HG02610 (cell line): ENCODE results near the gene CCDC30.
"Not testable (repeated sequence)": the region's sequence is repeated elsewhere in the genome, so short reads cannot be mapped to it uniquely, and the experiment has no call there.

Experiments
- ATAC-seq: cut with Tn5 transposase; IDR thresholded peaks from one replicate; pipeline ENCODE4 v1.9.1; 2021; ENCODE audit warnings: mild to moderate bottlenecking, moderate library complexity; ENCODE audit not compliant: unreplicated experiment

The CCDC30 gene

GRCh38 chr1:42450061-42450460 lies 13.0 kb upstream of the CCDC30 start:
- ATAC-seq, result no peak

- ATAC-seq, result no peak
These were observed 9.7 kb upstream of the CCDC30 start for GRCh38 chr1:42453386-42453785.

- no peak for ATAC-seq
These were observed 8.7 kb upstream of the CCDC30 start for GRCh38 chr1:42454403-42454802.

DNA sequence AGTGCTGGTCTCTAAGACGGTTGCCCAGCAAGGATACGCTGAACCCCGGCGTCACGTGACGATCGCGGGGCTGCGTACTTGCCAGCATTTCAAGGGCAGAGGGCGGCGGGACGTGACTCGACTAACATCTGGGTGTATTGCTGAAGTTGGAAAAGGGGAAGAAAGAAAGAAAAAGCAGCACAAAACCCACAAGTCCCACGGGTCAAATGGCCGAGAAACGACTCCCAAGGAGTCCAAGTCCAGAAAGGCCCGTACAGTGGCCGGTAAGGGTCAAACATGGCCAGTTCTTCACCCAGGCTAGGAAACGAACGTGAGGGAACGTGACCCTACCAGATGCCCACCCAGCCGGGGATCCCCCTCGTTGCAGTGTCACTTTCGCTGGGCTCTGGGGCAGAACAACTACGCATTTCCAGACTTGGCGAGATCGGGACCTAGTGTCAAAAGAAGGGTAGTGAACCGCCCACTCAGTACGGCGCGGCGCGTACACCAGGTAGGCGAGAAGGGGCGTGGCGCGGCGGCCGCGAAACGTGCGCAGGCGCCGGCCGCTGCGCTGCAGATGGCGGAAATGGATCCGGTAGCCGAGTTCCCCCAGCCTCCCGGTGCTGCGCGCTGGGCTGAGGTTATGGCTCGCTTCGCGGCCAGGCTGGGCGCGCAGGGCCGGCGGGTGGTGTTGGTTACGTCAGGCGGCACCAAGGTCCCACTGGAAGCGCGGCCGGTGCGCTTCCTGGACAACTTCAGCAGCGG lies 6.9 kb upstream of the CCDC30 start, which contains the start of the genes PPCS and ZMYND12:
Gene PPCS (plus strand): TSS at position 534 of the 744 bp plus-strand sequence. CDS start 23 bp downstream, at position 557.
Gene ZMYND12 (minus strand): TSS at position 13 of the 744 bp plus-strand sequence. CDS start 25 bp downstream, outside the sequence.
- peak; percentile 79 for ATAC-seq

GRCh38 chr1:42456754-42457089 lies 6.4 kb upstream of the CCDC30 start:
- peak; percentile 56 for ATAC-seq

- ATAC-seq, result no peak
These were observed 1.9 kb upstream of the CCDC30 start for GRCh38 chr1:42461196-42461595.

GRCh38 chr1:42463921-42464320 lies 835 bp downstream of the CCDC30 start:
- ATAC-seq, result no peak

DNA sequence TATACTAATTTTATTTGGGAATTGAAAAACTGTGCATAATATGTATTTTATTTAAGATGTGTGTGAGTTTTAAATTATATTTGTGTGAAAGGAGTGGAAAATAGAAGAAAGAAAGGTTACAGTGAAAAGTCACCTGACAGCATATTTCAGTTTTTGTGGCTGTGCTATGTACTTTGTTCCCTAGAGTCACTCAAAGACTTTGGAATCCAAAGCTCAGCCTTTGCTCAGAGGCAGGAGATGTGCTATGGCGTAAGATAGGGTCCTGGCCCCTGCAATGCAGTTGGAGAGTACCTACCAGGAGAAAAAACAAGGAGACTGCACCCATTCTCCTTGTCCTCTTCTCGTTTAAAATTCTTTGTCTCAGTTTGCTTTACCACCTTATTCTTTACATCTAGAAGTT lies 2.9 kb downstream of the CCDC30 start:
- no peak for ATAC-seq

GRCh38 chr1:42469727-42470126 lies 6.6 kb downstream of the CCDC30 start:
- ATAC-seq, result no peak

DNA sequence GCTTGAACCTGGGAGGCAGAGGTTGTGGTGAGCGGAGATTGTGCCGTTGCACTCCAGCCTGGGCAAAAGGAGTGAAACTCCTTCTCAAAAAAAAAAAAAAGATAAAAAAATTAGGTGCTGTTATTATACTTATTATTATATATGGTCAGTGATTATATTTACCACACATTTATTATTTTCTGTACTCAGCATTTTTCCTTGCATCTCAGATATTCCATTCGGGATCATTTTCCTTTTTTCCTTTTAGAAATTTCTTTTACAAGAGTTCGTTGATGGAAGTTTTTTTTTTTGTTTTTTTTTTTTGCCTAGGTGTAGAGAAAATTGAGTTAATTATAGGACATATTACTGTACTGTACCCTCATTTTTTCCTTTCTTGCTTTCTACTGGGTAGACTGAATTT lies 13.5 kb downstream of the CCDC30 start:
- ATAC-seq, result no peak

DNA sequence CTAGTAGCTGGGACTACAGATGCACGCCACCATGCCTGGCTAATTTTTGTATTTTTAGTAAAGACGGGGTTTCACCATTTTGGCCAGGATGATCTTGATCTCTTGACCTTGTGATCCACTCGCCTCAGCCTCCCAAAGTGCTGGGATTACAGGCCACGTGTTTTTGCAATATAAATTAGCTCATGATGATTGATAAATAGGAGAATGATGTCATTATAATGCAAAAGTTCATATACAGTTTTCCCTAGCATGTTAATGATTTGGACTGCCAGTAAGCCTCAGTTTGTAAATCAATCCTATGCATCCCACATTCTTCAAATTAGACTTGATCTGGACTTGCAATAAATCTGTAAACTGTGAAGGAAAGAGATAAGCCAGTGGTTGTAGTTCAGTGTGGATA lies 14.3 kb downstream of the CCDC30 start:
- ATAC-seq, result not testable (repeated sequence)

- no peak for ATAC-seq
These were observed 14.7 kb downstream of the CCDC30 start for GRCh38 chr1:42477775-42478174.

- no peak for ATAC-seq
These were observed 16.5 kb downstream of the CCDC30 start for GRCh38 chr1:42479621-42480020.

DNA sequence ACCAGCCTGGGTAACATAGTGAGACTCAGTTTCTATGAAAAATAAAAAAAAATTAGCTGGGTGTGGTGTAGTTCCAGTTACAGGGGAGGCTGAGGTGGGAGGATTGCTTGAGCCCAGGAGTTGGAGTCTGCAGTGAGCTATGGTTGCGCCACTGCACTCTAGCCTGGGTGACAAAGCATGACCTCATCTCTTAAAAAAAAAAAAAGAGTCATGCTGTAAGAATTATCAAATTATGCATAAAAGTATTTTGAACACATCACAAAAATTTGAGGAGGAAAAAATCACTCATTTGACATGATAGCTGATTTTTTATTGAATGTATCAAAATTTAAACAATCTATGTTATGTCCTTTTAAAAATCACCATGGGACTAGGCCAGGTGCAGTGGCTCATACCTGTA lies 17.8 kb downstream of the CCDC30 start:
- no peak for ATAC-seq

- no peak for ATAC-seq
These were observed 19.6 kb downstream of the CCDC30 start for GRCh38 chr1:42482635-42483153.

- no peak for ATAC-seq
These were observed 21.3 kb downstream of the CCDC30 start for GRCh38 chr1:42484382-42484781.

DNA sequence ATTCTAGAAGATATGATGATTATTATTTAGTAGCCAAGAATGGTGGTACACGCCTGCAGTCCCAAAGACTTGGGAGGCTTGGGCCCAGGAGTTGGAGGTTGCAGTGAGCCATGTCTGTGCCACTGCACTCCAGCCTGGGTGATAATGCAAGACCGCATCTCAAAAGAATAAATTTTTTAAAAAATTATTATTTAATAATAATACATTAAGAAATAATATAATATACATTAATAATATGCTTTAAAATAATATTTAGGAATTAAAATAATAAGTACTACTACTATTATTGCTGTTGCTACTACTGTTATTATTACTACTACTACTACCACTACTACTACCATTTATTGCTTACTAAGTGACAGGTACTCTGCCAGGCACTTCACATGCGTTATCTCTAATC lies 27.2 kb downstream of the CCDC30 start:
- ATAC-seq, result no peak

GRCh38 chr1:42502031-42502430 lies 38.9 kb downstream of the CCDC30 start:
- ATAC-seq, result not testable (repeated sequence)

DNA sequence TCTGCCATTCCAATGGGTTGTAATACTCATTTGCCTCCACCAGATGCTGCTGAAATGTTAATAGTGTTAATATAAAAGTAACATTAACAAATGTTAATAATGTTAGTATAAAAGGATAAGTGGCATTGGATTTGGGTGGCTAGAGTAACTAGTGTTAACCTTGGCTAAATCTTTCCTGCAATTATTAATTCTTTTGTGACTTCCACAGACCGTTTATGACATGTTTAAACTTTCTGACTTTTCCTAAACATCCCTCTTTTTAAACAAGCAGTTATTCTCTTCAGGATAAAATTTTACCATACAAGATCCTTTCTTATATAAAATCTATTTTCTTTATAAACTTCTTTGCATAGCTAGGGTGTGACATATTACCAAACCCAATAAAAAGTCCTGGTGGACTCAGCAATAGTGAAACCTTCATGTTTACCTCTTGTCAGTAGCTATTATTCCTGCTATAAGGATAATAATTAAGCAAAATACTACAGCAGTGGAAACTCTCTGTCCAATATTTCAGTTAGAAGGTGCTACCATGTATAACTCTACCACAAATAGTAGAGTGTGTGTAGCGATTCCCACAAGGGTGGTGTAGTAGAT lies 41.5 kb downstream of the CCDC30 start:
- ATAC-seq, result no peak

GRCh38 chr1:42506576-42506975 lies 43.5 kb downstream of the CCDC30 start:
- ATAC-seq, result no peak

- ATAC-seq, result not testable (repeated sequence)
These were observed 48.6 kb downstream of the CCDC30 start for GRCh38 chr1:42511581-42512155.

- ATAC-seq, result no peak
These were observed 55.8 kb downstream of the CCDC30 start for GRCh38 chr1:42518908-42519307.
